Loucy (cell line): ENCODE measurements around the gene AGAP1.

ENCODE experiments used
- CTCF ChIP-seq: fragments of 200-600 bp; sonication (generic); conservative IDR thresholded peaks from 2 replicates; pipeline ENCODE4 v1.5.1; 2014; ENCODE audit warnings: mild to moderate bottlenecking, antibody characterized with exemption, low read length
- EZH2phosphoT487 ChIP-seq: fragments of 200-600 bp; IDR thresholded peaks from 2 replicates; pipeline ENCODE4 v1.6.1; 2018; ENCODE audit warnings: antibody characterized with exemption, mild to moderate bottlenecking, moderate library complexity, borderline replicate concordance

GRCh38 chr2:235897992-235898391 is 404.1 kb downstream of the AGAP1 start:
- TF ChIP-seq CTCF (no peak), EZH2phosphoT487 (no peak)
